Raji (cell line): ENCODE data around the gene SPEF2.

ENCODE experiments used
- POLR2A ChIP-seq: IDR thresholded peaks from 2 replicates; pipeline ENCODE4 v1.6.1; 2011; ENCODE audit warnings: low read depth, low read length, control low read depth; ENCODE audit not compliant: insufficient read depth

Gene SPEF2

DNA sequence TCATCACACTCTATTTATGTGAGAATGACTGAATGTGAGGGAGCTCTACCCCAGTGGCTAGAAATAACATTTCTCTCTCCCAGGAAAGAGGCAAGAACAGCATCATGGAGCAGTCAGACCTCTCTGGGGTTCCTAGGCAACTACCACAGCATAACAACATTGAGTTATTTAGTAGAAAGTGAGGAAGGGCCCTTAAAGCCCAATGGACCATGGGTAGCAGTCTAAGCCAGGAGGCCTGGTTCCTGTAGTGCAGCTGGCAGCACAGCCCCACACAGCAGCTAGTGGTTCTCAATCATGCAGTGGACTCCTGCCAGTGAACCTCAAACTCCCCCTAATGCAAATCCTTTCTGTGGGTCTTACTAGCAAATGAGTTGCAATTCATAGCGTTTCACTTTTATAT is 55.3 kb downstream of the SPEF2 start:
- TF ChIP-seq POLR2A, result no peak

- no peak for TF ChIP-seq POLR2A
These were observed 56.4 kb downstream of the SPEF2 start for GRCh38 chr5:35674049-35674448.

GRCh38 chr5:35675392-35675791 is 57.7 kb downstream of the SPEF2 start:
- TF ChIP-seq POLR2A, result no peak

DNA sequence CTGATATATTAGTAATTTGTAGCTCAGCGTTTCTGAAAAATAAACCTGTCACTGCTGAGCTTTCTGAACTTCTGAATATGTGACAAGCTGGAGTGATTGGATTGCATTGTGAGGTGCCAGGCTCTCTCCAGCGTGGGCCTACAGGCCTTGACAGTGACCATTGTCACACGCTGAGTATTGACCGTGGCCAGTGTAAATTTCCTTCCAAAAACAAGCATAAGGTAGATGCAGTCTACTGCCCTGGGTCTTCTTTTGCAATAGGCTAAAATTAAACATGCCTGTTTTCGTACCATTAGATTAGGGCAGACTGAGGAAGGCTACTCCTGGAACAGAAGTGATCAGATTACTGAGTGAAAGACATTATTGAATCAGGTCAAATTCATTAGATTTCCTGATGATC is 60.2 kb downstream of the SPEF2 start:
- no peak for TF ChIP-seq POLR2A

DNA sequence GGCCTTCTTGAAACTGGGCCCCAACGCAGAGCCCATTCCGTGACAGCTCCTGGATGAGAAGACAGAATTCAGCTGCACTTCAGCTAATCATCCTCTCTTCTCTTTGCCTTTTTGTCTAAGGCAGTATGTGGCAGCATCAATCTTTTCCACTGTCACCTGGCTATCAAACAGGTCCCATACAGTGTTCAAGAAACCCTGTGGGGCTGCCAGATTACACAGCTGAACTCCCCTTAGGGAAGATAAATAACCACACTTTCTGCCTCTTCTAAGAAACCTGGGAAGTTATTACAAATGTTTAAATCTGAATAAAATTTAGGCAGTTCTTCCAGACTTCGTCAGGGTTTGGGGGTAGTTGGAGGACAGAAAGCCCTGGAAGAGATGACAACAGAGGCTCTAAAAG is 61.0 kb downstream of the SPEF2 start:
- no peak for TF ChIP-seq POLR2A

- no peak for TF ChIP-seq POLR2A
These were observed 61.7 kb downstream of the SPEF2 start for GRCh38 chr5:35679357-35679756.

DNA sequence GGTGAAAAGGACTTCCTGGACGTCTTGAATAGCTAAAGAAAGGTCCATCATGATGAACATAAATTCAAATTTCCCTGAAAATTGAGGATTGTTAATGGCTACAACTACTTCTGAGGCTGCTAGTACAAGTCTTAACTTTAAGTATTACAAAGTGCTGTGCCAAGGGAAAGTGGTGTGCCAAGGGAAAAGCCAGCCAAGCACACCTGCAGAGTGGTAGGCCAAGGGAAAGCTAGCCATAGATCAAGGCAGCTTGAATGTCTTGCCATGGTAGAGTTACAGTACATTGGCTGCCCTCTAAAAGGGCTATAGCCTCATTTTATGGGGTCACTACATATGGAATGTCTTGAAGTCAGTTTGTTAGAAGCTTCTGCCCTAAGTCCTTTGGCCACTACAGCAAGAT is 64.2 kb downstream of the SPEF2 start:
- no peak for TF ChIP-seq POLR2A

DNA sequence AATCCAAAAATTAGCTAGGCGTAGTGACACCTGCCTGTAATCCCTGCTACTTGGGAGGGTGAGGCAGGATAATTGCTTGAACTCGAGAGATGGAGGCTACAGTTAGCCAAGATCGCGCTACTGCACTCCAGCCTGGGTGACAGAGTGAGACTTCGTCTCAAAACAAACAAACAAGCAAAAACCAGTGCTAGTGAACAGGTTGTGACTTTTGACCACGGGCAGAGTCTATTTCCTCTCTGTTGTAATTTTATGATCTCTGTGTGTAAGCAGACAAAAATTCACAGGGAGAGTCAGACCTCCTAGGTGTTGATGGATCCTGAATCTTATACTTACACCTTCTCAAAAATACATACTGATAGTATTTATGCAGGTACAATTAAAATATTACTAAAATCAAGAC is 65.8 kb downstream of the SPEF2 start:
- no peak for TF ChIP-seq POLR2A

DNA sequence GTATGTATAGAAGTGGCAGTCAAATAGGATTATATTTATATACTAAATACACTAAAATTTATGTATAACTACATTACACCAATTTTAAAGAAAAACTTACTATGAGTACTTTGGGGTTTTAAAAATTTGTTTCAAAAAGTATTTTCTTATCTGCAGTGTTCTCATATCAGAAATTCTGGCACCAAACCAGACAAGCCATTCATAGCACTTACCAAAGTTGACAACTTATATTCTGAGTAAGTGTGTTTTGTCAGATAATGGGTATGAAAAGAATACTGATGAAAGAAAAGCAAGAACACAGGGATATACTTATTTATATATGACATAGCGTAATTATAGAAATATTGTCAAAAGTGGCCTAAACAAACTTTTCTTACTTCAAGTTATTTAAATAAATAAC is 67.5 kb downstream of the SPEF2 start:
- no peak for TF ChIP-seq POLR2A

DNA sequence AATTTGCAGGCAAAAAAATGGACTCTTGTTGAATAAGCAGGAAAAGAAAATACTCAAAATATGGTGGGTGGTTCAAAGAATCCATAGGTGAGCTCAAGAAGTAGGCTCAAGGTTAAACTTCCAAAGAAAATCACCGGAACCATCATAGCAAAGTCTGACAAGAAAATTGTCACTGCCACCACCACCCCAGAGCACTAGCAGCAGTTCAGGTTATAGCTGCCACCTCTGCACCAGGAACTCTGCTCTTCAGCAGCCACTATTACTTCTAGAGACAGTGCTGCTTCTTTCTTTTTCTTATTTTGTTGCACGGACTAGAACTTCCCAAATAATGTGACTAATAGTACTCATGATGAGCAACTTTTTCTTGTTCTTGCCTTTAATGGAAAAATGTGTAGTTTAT is 70.3 kb downstream of the SPEF2 start:
- no peak for TF ChIP-seq POLR2A

DNA sequence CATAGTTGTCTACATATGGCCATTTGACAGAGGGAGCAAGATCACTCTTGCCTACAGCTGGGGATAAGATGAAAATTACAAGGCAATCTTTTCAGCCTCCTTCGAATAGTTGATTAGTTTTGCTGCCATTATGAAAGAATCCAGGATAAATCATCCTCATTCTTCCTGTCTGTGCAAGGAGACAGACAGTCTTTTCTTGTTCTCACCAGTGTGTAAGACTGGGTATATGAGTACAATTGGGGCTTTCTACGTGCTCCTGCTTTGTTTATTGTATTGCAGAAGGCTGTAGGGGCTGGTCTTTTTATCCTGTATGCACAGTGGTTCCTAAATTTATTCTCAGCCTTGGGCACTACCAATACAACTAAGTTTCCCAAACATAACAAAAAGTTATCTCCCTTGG is 76.8 kb downstream of the SPEF2 start:
- TF ChIP-seq POLR2A, result no peak

DNA sequence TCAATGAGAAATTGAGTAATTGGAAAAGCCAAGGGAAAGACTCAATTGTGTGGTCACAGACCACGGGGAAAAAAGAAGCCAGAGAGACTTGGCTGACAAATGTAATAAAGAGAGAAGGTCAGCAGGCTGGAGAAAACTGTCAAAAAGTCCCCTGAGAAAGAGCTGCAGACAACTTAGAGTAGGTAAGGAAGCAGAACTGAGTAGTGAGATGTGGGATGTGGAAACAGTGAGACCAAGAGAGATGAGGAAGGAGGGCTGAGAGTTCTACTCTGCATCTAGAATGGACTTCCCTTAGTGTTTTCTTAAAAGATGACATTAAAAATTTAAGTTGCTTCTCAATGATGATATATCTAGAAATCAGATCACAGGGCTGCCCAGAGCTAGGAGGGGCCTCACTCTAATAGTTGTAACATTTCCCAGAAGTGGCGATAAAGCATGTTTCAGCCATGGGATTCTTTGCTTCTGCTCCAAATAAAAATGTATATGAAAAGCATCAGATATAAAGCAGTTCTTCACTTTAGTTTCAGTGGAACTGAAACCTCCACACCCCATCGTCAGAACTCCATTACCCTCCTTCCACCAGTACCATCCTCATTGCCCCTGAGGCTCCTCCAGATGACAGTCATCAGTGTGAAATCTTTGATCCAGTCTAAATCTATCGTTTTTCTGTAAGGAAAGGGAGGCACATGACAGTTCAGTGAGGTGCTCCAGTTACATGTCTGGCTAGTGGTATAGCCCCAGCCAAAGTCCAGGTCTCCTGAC is 80.6 kb downstream of the SPEF2 start:
- TF ChIP-seq POLR2A, result no peak

DNA sequence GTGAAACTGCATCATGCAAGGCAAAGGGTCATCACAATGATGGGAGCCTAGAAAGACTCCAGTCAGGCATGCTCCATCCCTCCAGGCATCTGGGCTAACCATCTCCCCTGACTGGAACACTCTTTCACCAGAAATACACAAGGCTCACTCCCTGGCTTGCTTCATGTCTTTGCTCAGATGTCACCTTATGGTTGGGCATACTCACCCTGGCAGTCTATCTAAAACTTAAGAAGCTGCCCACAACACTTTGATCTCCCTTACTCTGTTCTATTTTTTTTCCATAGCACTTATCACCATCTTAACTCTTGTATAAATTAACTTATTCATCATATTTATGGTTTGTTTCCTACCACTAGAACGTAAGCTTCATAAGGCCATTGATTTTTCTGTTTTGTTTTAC is 90.0 kb downstream of the SPEF2 start:
- TF ChIP-seq POLR2A, result no peak

GRCh38 chr5:35709688-35710087 is 92.0 kb downstream of the SPEF2 start:
- TF ChIP-seq POLR2A, result no peak

- TF ChIP-seq POLR2A, result no peak
These were observed 100.1 kb downstream of the SPEF2 start for GRCh38 chr5:35717718-35718117.

DNA sequence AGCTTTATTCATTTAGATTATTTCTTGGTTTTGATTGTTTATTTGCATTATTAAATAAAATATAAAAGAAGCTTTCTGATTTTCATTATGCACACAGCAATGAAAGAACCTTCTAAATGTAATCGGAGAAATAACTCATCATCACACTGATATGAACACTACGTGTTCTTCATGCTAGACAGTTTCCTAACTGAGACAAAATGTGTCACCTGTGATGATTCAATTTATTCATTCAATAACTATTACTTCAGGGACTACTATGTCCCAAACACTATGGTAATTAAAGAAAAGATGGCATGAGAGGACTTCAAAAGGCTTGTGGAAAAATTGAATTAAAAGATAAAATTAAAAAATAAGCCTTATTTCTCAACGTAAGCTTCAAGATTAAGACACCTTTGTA is 118.1 kb downstream of the SPEF2 start:
- no peak for TF ChIP-seq POLR2A

DNA sequence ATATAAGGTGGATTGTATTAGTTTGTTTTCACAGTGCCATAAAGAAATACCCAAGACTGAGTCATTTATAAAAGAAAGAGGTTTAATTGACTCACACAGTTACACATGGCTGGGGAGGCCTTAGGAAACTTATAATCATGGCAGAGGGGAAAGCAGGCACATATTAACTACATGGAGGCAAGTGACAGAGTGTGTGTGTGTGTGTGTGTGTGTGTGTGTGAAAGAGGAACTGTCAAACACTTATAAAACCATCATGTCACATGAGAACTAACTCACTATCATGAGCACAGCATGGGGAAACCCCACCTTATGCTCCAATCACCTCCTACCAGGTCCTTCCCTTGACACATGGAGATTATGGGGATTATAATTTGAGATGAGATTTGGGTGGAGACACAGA is 118.6 kb downstream of the SPEF2 start:
- TF ChIP-seq POLR2A, result no peak

GRCh38 chr5:35741126-35741716 is 123.6 kb downstream of the SPEF2 start:
- TF ChIP-seq POLR2A, result no peak

GRCh38 chr5:35741971-35742370 is 124.3 kb downstream of the SPEF2 start:
- TF ChIP-seq POLR2A, result no peak
